Thyroid gland (tissue), 4 donors: ENCODE data around the gene R3HDML. TPM values are rescaled to one million over a fixed set of nuclear protein-coding genes. Genes with fewer than 3 reads are reported as not detected.
A peak's percentile ranks its signal among the peaks of the same experiment; 100 is the strongest.

Experiments
- DNase-seq, 2 donors: peaks; one replicate each; pipeline ENCODE4 v3.0.0-alpha.2; 2019
- H3K27ac ChIP-seq, 3 donors: fragments of 200-600 bp; sonication (generic); 1 replicate in 2 of 3; 2 replicates in 1 of 3; pipeline ENCODE4 v1.5.1; 2016 to 2019; ENCODE audit warnings: mild to moderate bottlenecking in 1 of 3, moderate library complexity in 1 of 3
- H3K27me3 ChIP-seq: fragments of 200-600 bp; sonication (generic); one replicate; pipeline ENCODE4 v1.5.1; 2019
- H3K36me3 ChIP-seq, 2 donors: fragments of 200-600 bp; sonication (generic); one replicate each; pipeline ENCODE4 v1.5.1; 2016 to 2019
- H3K4me1 ChIP-seq, 2 donors: fragments of 200-600 bp; sonication (generic); one replicate each; pipeline ENCODE4 v1.5.1; 2017 to 2019
- H3K4me3 ChIP-seq, 3 donors: fragments of 200-600 bp; sonication (generic); replicated peaks in 1 of 3; 1 replicate in 2 of 3; 2 replicates in 1 of 3; pipeline ENCODE4 v1.5.1; 2016; ENCODE audit warnings: mild to moderate bottlenecking in 1 of 3
- H3K9me3 ChIP-seq: fragments of 200-600 bp; sonication (generic); one replicate; pipeline ENCODE4 v1.5.1; 2017
- POLR2A ChIP-seq, 2 donors: fragments of 450-650 bp; IDR thresholded peaks; one replicate each; pipeline ENCODE4 v1.6.1; 2017; ENCODE audit warnings: antibody characterized with exemption in 2 of 2, mild to moderate bottlenecking in 2 of 2, moderate library complexity in 1 of 2
- WGBS, 2 donors: methylation state at CpG; one replicate each; pipeline ENCODE4 v1.1.5; 2017; 5-methylcytosine and 5-hydroxymethylcytosine counted together
- intact Hi-C: fragments of 100-400 bp; cut with DNase I; formaldehyde crosslinking; loops from one replicate; pipeline ENCODE4 v1.15.1; 2023
- total RNA-seq, 4 donors: library from RNA; depleted of rRNA; stranded (reverse); fragments of >200 nt; gene quantifications; one replicate each; pipeline ENCODE4 v1.2.3, GENCODE V29; 2016
- TF ChIP-seq, protein P1 (sequence below), 6 experiments: fragments of 200-600 bp in 3 of 6; fragments of 450-650 bp in 3 of 6; sonication (generic) in 3 of 6; IDR thresholded peaks; one replicate each; pipeline ENCODE4 v1.5.1; 2016 to 2019; ENCODE audit warnings: antibody characterized with exemption in 6 of 6, mild to moderate bottlenecking in 2 of 6, inconsistent platforms in 1 of 6, moderate library complexity in 1 of 6

Gene R3HDML
- total RNA-seq: not detected

- 88% methylated on average over 3 to 13 of the region's 16 CpGs for WGBS, 2 donors
- Histone ChIP-seq H3K4me1 (peaks cover 0 to 5% of the 10 kb centered on the region in 2 donors), H3K27ac (no peak within 1 kb of the TSS), H3K27me3 (no peaks in the 10 kb centered on the region), H3K9me3 (no peaks in the 10 kb centered on the region), H3K36me3 (no peaks in the 10 kb centered on the region), H3K4me3 (no peak within 1 kb of the TSS)
- TF ChIP-seq POLR2A (IDR thresholded peaks at IDR 0.05): no peak
- TF ChIP-seq, protein P1, sequence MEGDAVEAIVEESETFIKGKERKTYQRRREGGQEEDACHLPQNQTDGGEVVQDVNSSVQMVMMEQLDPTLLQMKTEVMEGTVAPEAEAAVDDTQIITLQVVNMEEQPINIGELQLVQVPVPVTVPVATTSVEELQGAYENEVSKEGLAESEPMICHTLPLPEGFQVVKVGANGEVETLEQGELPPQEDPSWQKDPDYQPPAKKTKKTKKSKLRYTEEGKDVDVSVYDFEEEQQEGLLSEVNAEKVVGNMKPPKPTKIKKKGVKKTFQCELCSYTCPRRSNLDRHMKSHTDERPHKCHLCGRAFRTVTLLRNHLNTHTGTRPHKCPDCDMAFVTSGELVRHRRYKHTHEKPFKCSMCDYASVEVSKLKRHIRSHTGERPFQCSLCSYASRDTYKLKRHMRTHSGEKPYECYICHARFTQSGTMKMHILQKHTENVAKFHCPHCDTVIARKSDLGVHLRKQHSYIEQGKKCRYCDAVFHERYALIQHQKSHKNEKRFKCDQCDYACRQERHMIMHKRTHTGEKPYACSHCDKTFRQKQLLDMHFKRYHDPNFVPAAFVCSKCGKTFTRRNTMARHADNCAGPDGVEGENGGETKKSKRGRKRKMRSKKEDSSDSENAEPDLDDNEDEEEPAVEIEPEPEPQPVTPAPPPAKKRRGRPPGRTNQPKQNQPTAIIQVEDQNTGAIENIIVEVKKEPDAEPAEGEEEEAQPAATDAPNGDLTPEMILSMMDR (IDR thresholded peaks at IDR 0.05): no peak
- no peak for DNase-seq
- intact Hi-C loops: no loop called here
These were observed at the start of gene R3HDML for GRCh38 chr20:44336725-44337380. Gene R3HDML, plus strand, starts transcription at chr20:44337043. Its CDS starts 115 bp downstream, at chr20:44337158.

GRCh38 chr20:44287272-44288097 lies 49.4 kb upstream of the R3HDML start:
- DNase-seq: peak; percentile 57 to 78
- H3K9me3 ChIP-seq: no peaks in the 10 kb centered on the region
- 59 to 71% methylated on average over 5 of the region's 5 CpGs for WGBS, 2 donors
- H3K27me3 ChIP-seq: no peaks in the 10 kb centered on the region
- H3K4me3 ChIP-seq: no peak overlapping the region
- H3K36me3 ChIP-seq: no peaks in the 10 kb centered on the region
- H3K27ac ChIP-seq: no peak overlapping the region
- peaks cover 0 to 7% of the 10 kb centered on the region in 2 donors for H3K4me1 ChIP-seq
- intact Hi-C loops: no loop called here
- TF ChIP-seq POLR2A (IDR thresholded peaks at IDR 0.05): no peak
- TF ChIP-seq, protein P1 (IDR thresholded peaks at IDR 0.05): no peak

DNA sequence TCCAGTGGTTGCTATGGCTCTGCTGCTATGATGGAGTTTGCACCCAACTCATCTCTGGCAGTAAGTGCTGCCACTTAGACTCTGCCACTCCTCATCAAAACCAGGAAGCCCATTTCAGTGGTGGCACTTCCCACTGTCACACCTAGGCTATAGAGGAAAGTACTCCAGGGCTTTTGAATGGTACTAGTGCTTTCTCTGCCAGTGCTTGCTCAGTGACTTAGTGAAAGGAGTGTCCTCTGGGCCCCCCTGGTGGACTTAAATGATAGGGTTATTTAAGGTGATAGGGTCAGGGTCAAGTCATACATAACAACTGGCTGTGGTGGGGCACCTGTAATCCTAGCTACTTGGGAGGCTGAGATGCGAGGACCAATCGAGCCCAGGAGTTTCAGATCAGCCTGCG lies 48.6 kb upstream of the R3HDML start:
- TF ChIP-seq, protein P1 (IDR thresholded peaks at IDR 0.05): no peak
- no peak for TF ChIP-seq POLR2A (IDR thresholded peaks at IDR 0.05)
- intact Hi-C loops: no loop called here
- no peaks in the 10 kb centered on the region for H3K36me3 ChIP-seq
- H3K27me3 ChIP-seq: no peaks in the 10 kb centered on the region
- DNase-seq: no peak
- H3K9me3 ChIP-seq: no peaks in the 10 kb centered on the region
- 98 to 100% methylated on average over 3 of the region's 3 CpGs for WGBS, 2 donors
- no peak overlapping the region for H3K4me3 ChIP-seq
- no peak overlapping the region for H3K27ac ChIP-seq
- peaks cover 0 to 7% of the 10 kb centered on the region in 2 donors for H3K4me1 ChIP-seq

DNA sequence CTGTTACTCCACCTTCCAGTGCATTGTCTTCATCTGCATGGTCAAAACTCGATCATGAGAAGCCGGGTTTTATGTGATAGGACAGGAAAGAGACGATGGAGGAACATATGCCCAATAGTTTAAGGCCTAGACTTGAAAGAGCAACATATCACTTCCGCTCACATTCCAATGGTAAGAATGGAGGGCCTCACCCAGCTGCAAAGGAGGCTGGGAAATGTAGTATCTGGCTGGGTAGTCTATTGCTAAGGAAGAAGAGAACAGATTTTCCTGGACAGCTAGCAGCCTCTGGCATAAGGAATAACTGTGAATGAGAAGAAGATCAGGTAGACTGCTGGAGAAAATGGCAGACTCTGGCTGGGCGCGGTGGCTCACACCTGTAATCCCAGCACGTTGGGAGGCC lies 45.1 kb upstream of the R3HDML start:
- Histone ChIP-seq H3K4me3 (no peak overlapping the region), H3K9me3 (no peaks in the 10 kb centered on the region), H3K36me3 (no peaks in the 10 kb centered on the region), H3K27ac (no peak overlapping the region), H3K4me1 (peaks cover 0 to 17% of the 10 kb centered on the region in 2 donors), H3K27me3 (no peaks in the 10 kb centered on the region)
- 93 to 99% methylated on average over 7 of the region's 7 CpGs for WGBS, 2 donors
- no peak for DNase-seq
- TF ChIP-seq, protein P1 (IDR thresholded peaks at IDR 0.05): no peak
- TF ChIP-seq POLR2A (IDR thresholded peaks at IDR 0.05): no peak
- intact Hi-C loops: no loop called here

GRCh38 chr20:44296011-44296410 lies 40.8 kb upstream of the R3HDML start:
- H3K36me3 ChIP-seq: no peaks in the 10 kb centered on the region
- H3K27ac ChIP-seq: peak overlapping the region in 1 of 3 donors; percentile 36
- H3K27me3 ChIP-seq: no peaks in the 10 kb centered on the region
- H3K4me3 ChIP-seq: no peak overlapping the region
- TF ChIP-seq, protein P1 (IDR thresholded peaks at IDR 0.05): no peak
- TF ChIP-seq POLR2A (IDR thresholded peaks at IDR 0.05): no peak
- DNase-seq: peak; percentile 93
- H3K9me3 ChIP-seq: no peaks in the 10 kb centered on the region
- intact Hi-C loops: no loop called here
- 28 to 37% methylated on average over 7 of the region's 7 CpGs for WGBS, 2 donors
- peaks cover 0 to 10% of the 10 kb centered on the region in 2 donors for H3K4me1 ChIP-seq
